CD4-positive, alpha-beta T cell treated with Interleukin-6 for 4 hours (primary cell): ENCODE data around the gene ABI3.
"Not testable (repeated sequence)": the region's sequence is repeated elsewhere in the genome, so short reads cannot be mapped to it uniquely, and the experiment has no call there.

Source experiments
- DNase-seq: peaks from one replicate; pipeline ENCODE4 v3.0.0-alpha.2; 2020; ENCODE audit warnings: mixed read lengths

ABI3 gene

GRCh38 chr17:49254066-49254465, 43.6 kb downstream of the ABI3 start:
- no peak for DNase-seq

DNA sequence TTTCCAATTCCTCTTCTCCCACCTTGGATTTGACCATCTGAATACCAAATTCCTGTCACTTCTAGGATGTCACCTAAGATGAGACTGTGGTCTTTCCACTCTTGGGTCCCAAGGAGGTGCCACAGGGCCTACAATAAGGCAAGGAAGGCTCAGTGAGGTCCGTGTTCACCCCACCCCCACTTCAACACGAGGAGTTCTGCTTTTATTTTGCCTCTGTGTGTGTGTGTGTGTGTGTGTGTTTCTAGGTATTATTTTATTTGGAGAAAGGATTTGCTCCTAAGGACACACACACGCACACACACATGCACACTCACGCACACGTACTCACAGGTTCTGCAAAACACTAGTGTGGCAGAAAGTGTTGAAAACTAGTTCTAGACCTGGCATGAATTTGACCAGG, 44.6 kb downstream of the ABI3 start:
- no peak for DNase-seq

GRCh38 chr17:49258394-49258793, 47.9 kb downstream of the ABI3 start:
- DNase-seq: no peak

- DNase-seq: no peak
Measured at GRCh38 chr17:49259663-49260010, 49.1 kb downstream of the ABI3 start.

- DNase-seq: peak; percentile 55
Measured at GRCh38 chr17:49260011-49260816, 49.7 kb downstream of the ABI3 start.

- DNase-seq: peak; percentile 58
Measured at GRCh38 chr17:49260817-49261291, 50.3 kb downstream of the ABI3 start.

DNA sequence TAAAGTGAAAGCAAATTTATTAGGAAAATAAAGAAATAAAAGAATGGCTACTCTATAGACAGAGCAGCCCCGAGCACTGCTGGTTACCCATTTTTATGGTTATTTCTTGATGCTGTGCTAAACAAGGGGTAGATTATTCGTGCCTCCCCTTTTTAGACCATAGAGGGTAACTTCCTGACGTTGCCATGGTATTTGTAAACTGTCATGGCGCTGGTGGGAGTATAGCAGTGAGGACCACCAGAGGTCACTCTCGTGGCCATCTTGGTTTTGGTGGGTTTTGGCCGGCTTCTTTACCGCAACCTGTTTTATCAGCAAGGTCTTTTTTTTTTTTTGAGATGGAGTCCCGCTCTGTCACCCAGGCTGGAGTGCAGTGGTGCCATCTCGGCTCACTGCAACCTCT, 51.0 kb downstream of the ABI3 start:
- not testable (repeated sequence) for DNase-seq

DNA sequence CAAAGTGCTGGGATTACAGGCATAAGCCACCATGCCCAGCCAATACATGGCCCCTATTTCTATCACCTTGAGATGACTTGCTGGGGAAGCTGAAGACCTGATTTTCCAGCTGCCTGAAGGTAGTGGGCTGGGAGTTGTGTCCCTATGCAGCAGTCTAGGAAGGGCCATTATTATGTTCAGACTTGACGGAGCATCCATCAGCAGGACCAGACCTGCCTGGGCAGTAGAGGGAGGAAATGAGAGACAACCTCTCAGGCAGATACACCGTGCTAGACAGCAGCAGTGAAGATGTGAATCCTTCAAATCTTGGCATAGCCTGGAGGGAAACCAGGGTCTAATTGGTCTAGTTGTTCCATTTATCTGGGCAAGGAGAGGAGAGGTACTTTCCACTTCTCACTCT, 55.7 kb downstream of the ABI3 start:
- no peak for DNase-seq

DNA sequence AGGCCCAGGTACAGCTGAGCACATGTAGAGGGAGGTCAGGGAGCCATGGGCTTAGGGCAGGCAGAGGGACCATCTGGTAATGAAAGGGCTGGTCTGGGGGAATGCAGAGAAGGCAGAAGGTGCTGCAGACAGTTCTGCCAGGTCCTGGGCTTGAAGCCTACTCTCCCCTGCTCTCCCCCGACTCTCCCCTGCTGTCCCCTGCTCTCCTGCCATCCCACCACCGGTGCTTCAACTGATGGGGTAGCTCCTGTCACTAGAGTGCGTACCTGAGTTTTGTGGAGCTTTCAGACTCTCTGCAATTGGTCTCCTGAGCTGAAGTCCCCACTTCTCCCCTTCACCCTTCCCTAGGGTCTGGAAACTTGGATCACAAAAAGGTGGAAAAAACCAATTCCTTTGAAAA, 57.4 kb downstream of the ABI3 start:
- no peak for DNase-seq

DNA sequence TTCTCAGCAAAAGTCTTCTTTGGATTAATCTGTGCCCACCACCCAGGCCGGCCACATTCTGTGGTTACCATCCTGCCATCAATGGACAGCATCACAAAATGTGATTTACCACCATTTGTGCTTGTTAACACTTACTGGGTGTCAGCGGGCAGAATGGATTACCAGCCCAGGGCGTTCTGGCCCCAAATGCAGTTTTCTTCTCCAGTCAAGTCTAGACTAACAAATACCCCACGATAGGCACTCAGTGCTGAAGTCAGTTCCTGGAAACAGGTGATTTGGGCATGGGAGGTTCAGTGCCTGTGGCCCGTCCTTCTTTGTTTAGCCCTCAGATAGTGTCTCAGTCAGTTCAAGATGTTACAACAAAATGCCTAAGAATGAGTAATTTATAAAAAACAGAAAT, 58.8 kb downstream of the ABI3 start:
- DNase-seq: no peak
